ENCODE data around the gene RFX2.

DNA sequence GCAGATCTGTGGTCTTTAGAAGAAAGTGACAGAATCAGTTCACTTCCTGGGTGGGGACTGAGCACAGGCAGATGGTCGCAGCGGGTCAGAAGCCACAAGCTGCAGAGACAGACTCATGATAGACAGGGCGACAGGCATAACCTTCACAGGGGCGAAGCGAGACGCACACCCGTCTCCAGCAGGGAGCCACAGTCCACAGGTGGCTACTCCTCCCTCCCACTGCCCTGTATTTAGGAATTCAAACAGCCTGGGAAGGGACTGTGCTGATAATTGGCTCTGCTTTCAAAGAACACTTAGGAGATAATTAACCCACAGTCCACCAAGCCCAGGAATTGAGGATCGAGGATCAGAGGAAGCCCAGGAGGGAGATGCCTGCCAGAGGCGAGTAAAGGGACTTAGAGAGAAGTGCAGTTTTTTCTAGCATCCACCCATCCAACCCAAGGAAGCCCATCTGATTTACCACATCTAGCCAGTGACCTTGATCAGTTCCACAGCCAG, 23.2 kb downstream of the RFX2 start:
- TF ChIP-seq, protein P1, sequence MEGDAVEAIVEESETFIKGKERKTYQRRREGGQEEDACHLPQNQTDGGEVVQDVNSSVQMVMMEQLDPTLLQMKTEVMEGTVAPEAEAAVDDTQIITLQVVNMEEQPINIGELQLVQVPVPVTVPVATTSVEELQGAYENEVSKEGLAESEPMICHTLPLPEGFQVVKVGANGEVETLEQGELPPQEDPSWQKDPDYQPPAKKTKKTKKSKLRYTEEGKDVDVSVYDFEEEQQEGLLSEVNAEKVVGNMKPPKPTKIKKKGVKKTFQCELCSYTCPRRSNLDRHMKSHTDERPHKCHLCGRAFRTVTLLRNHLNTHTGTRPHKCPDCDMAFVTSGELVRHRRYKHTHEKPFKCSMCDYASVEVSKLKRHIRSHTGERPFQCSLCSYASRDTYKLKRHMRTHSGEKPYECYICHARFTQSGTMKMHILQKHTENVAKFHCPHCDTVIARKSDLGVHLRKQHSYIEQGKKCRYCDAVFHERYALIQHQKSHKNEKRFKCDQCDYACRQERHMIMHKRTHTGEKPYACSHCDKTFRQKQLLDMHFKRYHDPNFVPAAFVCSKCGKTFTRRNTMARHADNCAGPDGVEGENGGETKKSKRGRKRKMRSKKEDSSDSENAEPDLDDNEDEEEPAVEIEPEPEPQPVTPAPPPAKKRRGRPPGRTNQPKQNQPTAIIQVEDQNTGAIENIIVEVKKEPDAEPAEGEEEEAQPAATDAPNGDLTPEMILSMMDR (IDR thresholded peaks at IDR 0.05; ENCODE audit: insufficient read depth, low read length, poor library complexity, severe bottlenecking) = no peak
- TF ChIP-seq EZH2phosphoT487 (conservative IDR thresholded peaks at IDR 0.05; ENCODE audit: low read length) = no peak
